HepG2 (cell line): Measurements from ENCODE around the gene RPAP3. TPM values are rescaled to one million over a fixed set of nuclear protein-coding genes. Genes with fewer than 3 reads are reported as not detected.

Experiments
- ISX ChIP-seq: sonication (generic); formaldehyde crosslinking; conservative IDR thresholded peaks from 2 replicates; pipeline ENCODE4 v1.5.0; 2020; ENCODE audit warnings: missing genetic modification reagents
- USF2 ChIP-seq, 2 experiments: sonication (generic) in 1 of 2; formaldehyde crosslinking in 1 of 2; IDR thresholded peaks; 2 replicates each; pipeline versions ENCODE4 v1.5.1 to v1.6.1; 2011 to 2020; ENCODE audit warnings: borderline replicate concordance in 1 of 2, low read depth in 1 of 2, low read length in 1 of 2, mild to moderate bottlenecking in 1 of 2, missing genetic modification reagents in 1 of 2, moderate library complexity in 1 of 2
- ZNF318 ChIP-seq: sonication (generic); formaldehyde crosslinking; IDR thresholded peaks from 2 replicates; pipeline ENCODE4 v1.4.0; 2020; ENCODE audit warnings: mild to moderate bottlenecking, missing genetic modification reagents
- ZNF383 ChIP-seq: sonication (generic); formaldehyde crosslinking; IDR thresholded peaks from 2 replicates; pipeline ENCODE4 v1.4.0; 2020; ENCODE audit warnings: missing genetic modification reagents, mild to moderate bottlenecking, borderline replicate concordance
- ZNF772 ChIP-seq: sonication (generic); formaldehyde crosslinking; IDR thresholded peaks from 2 replicates; pipeline ENCODE4 v1.5.0; 2020; ENCODE audit warnings: mild to moderate bottlenecking, missing genetic modification reagents
- polyA plus RNA-seq, 8 experiments: library from polyadenylated mRNA; depleted of rRNA in 3 of 8; stranded (reverse) in 7 of 8; unstranded in 1 of 8; fragments of >200 nt; fragmentation: Illumina TruSeq in 4 of 8; extraction: Trizol in 4 of 8; gene quantifications; 2 replicates each; pipeline versions ENCODE4 v1.2.1 to v1.2.3, GENCODE V29; 2011 to 2016; ENCODE audit warnings: low read depth in 4 of 8, missing spikeins in 1 of 8, mixed read lengths in 1 of 8; ENCODE audit not compliant: insufficient read depth in 1 of 8
- total RNA-seq, 5 experiments: library from RNA; depleted of rRNA; stranded (reverse); fragments of >200 nt; fragmentation: Illumina TruSeq; extraction: Trizol; gene quantifications; 2 replicates each; pipeline ENCODE4 v1.2.3, GENCODE V29; 2016; ENCODE audit warnings: low read depth in 1 of 5
- TF ChIP-seq, protein P1 (sequence below), 2 experiments: fragments of 450-650 bp in 1 of 2; sonication (generic) in 1 of 2; formaldehyde crosslinking; IDR thresholded peaks; 2 replicates each; pipeline versions ENCODE4 v1.5.0 to v1.8.0; 2020 to 2022; ENCODE audit warnings: mild to moderate bottlenecking in 1 of 2, missing genetic modification reagents in 1 of 2

Gene RPAP3
- total and polyA plus RNA-seq, 2 of the 13 experiments (the other 11 are each of a cell fraction or from before 2014, with no cell fraction given): 8.8 to 32.8 TPM

DNA sequence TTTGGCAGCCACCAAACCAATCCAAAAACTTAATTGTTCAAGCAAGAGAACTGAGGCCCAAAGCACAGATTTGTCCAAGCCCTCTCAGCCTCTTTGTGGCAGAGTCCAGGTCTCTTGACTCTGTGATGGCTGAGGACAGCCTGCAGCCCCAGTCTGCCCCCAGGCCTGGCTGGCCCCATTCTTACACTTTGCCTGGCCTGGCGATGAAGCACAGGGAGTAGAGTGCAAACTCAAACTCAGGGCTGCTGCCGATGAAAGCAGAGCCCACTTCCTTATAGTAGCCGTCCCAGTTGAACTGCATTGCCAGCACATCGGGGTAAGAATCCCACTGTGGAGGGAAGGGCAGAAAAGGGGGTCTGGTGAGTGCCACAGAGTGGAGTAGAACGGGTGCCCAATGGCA, 5.6 kb upstream of the RPAP3 start (continued):
- TF ChIP-seq USF2 (IDR thresholded peaks at IDR 0.05; ENCODE audit: low read depth, low read length): no peak
- no peak for TF ChIP-seq USF2 (CRISPR knock-in tag; IDR thresholded peaks at IDR 0.05; ENCODE audit: borderline replicate concordance)
- no peak for TF ChIP-seq ZNF383 (CRISPR knock-in tag)
- TF ChIP-seq, protein P1, sequence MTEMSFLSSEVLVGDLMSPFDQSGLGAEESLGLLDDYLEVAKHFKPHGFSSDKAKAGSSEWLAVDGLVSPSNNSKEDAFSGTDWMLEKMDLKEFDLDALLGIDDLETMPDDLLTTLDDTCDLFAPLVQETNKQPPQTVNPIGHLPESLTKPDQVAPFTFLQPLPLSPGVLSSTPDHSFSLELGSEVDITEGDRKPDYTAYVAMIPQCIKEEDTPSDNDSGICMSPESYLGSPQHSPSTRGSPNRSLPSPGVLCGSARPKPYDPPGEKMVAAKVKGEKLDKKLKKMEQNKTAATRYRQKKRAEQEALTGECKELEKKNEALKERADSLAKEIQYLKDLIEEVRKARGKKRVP (CRISPR knock-in tag; IDR thresholded peaks at IDR 0.05): no peak
- TF ChIP-seq ZNF772 (CRISPR knock-in tag): no peak
- TF ChIP-seq ISX (CRISPR knock-in tag): no peak
- TF ChIP-seq ZNF318: no peak
